ENCODE results near the gene RB1. TPM values are rescaled to one million over a fixed set of nuclear protein-coding genes. Genes with fewer than 3 reads are reported as not detected.

The RB1 gene
- 18.9 and 19.5 TPM in 2 replicates for total RNA-seq (2014; rRNA removed; shearing (Covaris generic))
- polyA plus RNA-seq (2016; fragmentation: Nextera tagmentation; extraction: Ambion mirVana), result 22.3 and 23.2 TPM in 2 replicates
- long read RNA-seq, partial matches to known transcripts, result 3 of 4 reads
- long read RNA-seq, other reads (novel, unspliced or antisense), result 1 of 4 reads

DNA sequence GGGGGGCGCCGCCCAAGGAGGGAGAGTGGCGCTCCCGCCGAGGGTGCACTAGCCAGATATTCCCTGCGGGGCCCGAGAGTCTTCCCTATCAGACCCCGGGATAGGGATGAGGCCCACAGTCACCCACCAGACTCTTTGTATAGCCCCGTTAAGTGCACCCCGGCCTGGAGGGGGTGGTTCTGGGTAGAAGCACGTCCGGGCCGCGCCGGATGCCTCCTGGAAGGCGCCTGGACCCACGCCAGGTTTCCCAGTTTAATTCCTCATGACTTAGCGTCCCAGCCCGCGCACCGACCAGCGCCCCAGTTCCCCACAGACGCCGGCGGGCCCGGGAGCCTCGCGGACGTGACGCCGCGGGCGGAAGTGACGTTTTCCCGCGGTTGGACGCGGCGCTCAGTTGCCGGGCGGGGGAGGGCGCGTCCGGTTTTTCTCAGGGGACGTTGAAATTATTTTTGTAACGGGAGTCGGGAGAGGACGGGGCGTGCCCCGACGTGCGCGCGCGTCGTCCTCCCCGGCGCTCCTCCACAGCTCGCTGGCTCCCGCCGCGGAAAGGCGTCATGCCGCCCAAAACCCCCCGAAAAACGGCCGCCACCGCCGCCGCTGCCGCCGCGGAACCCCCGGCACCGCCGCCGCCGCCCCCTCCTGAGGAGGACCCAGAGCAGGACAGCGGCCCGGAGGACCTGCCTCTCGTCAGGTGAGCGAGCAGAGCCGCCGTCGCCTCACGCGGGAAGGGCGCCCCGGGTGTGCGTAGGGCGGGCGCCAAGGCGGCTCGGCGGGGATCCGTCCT is at the start of gene RB1:
Gene RB1, plus strand, starts transcription at position 393 of the 784 bp plus-strand sequence. Its CDS starts 162 bp downstream, at position 555.
- Histone ChIP-seq H3K27me3 (ENCODE audit: insufficient read depth) (no peaks in the 10 kb centered on the region), H4K20me1 (replicated peaks; ENCODE audit: insufficient read depth) (no peaks in the 10 kb centered on the region; the same call in 1 of the 2 replicates), H2AFZ (peak within 1 kb of the TSS; percentile 97), H3K27ac (ENCODE audit: low read depth) (peak within 1 kb of the TSS; percentile 97), H3K9me2 (ENCODE audit: insufficient read depth) (no peaks in the 10 kb centered on the region), H3K4me2 (peak within 1 kb of the TSS; percentile 97), H3F3A (replicated peaks; ENCODE audit: low read depth) (no peaks in the 10 kb centered on the region), H3K36me3 (ENCODE audit: insufficient read depth) (no peaks in the 10 kb centered on the region), H3K79me2 (replicated peaks; ENCODE audit: insufficient read depth) (peaks cover 21% of the 10 kb centered on the region), H3K4me3 (peak within 1 kb of the TSS; percentile 95), H3K4me1 (ENCODE audit: insufficient read depth) (no peaks in the 10 kb centered on the region)
- peak within 1 kb of the TSS; percentile 93 for H3K27ac Mint-ChIP-seq
- H3K27me3 Mint-ChIP-seq (ENCODE audit: insufficient read depth, low read depth, poor library complexity), result peaks cover 7% of the 10 kb centered on the region
- no peaks in the 10 kb centered on the region for H3K9me3 Mint-ChIP-seq
- peak within 1 kb of the TSS; percentile 91 for H3K4me3 Mint-ChIP-seq
- TF ChIP-seq ZNF114 (CRISPR knock-in tag; IDR thresholded peaks at IDR 0.05) (no peak), CREB1 (CRISPR knock-in tag; IDR thresholded peaks at IDR 0.05; ENCODE audit: low read depth) (peak; percentile 94), POLR2AphosphoS5 (IDR thresholded peaks at IDR 0.05; ENCODE audit: low read depth) (peak; percentile 84), ZNF462 (CRISPR knock-in tag; IDR thresholded peaks at IDR 0.05) (no peak)
- TF ChIP-seq, protein P1, sequence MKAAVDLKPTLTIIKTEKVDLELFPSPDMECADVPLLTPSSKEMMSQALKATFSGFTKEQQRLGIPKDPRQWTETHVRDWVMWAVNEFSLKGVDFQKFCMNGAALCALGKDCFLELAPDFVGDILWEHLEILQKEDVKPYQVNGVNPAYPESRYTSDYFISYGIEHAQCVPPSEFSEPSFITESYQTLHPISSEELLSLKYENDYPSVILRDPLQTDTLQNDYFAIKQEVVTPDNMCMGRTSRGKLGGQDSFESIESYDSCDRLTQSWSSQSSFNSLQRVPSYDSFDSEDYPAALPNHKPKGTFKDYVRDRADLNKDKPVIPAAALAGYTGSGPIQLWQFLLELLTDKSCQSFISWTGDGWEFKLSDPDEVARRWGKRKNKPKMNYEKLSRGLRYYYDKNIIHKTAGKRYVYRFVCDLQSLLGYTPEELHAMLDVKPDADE (IDR thresholded peaks at IDR 0.05), result peak; percentile 66; the same call in 1 of the 2 replicates
- DNase-seq (ENCODE audit: low spot score) (peak; percentile 87), ATAC-seq (peak; percentile 86)
- peaks cover 10% of the 10 kb centered on the region; the same call in 2 of the 3 replicates for H3K4me1 Mint-ChIP-seq
- no peaks in the 10 kb centered on the region; the same call in 2 of the 3 replicates for H3K36me3 Mint-ChIP-seq (ENCODE audit: low read depth)

All from GM23338 (cell line).